ENCODE measurements around the gene ARID3A.

The ARID3A gene

GRCh38 chr19:964761-965694 is 39.2 kb downstream of the ARID3A start:
- DNase-seq (ENCODE audit: low read depth), result no peak

GRCh38 chr19:966485-967088 is 40.8 kb downstream of the ARID3A start:
- no peak for DNase-seq (ENCODE audit: low read depth)

- DNase-seq (ENCODE audit: low read depth), result no peak
These were observed 44.9 kb downstream of the ARID3A start for GRCh38 chr19:970695-971094.

GRCh38 chr19:971795-972194 is 46.0 kb downstream of the ARID3A start:
- no peak for DNase-seq (ENCODE audit: low read depth)

GRCh38 chr19:972281-972680 is 46.4 kb downstream of the ARID3A start:
- no peak for DNase-seq (ENCODE audit: low read depth)

- DNase-seq (ENCODE audit: low read depth), result no peak
These were observed 48.1 kb downstream of the ARID3A start for GRCh38 chr19:973726-974563.

- no peak for DNase-seq (ENCODE audit: low read depth)
These were observed 48.9 kb downstream of the ARID3A start for GRCh38 chr19:974564-975257.

- no peak for DNase-seq (ENCODE audit: low read depth)
These were observed 50.6 kb downstream of the ARID3A start for GRCh38 chr19:976476-976875.

- DNase-seq (ENCODE audit: low read depth), result no peak
These were observed 51.2 kb downstream of the ARID3A start for GRCh38 chr19:977058-977464.

GRCh38 chr19:979318-979741 is 53.5 kb downstream of the ARID3A start:
- DNase-seq (ENCODE audit: low read depth), result no peak

GRCh38 chr19:980133-980998 is 54.5 kb downstream of the ARID3A start:
- no peak for DNase-seq (ENCODE audit: low read depth)

GRCh38 chr19:982567-983170 is 56.8 kb downstream of the ARID3A start:
- DNase-seq (ENCODE audit: low read depth), result no peak

GRCh38 chr19:984165-984967 is 58.5 kb downstream of the ARID3A start, which contains the start of gene WDR18:
Gene WDR18 (plus strand): TSS chr19:984345. CDS start chr19:984354, 9 bp downstream.
- no peak for DNase-seq (ENCODE audit: low read depth)

GRCh38 chr19:986083-986482 is 60.2 kb downstream of the ARID3A start:
- DNase-seq (ENCODE audit: low read depth), result no peak

- DNase-seq (ENCODE audit: low read depth), result no peak
These were observed 62.2 kb downstream of the ARID3A start for GRCh38 chr19:988081-988480.

- DNase-seq (ENCODE audit: low read depth), result no peak
These were observed 62.7 kb downstream of the ARID3A start for GRCh38 chr19:988510-988909.

- no peak for DNase-seq (ENCODE audit: low read depth)
These were observed 63.7 kb downstream of the ARID3A start for GRCh38 chr19:989381-990081.

- DNase-seq (ENCODE audit: low read depth), result no peak
These were observed 64.3 kb downstream of the ARID3A start for GRCh38 chr19:990119-990571.

- DNase-seq (ENCODE audit: low read depth), result no peak
These were observed 64.9 kb downstream of the ARID3A start for GRCh38 chr19:990746-991145.

Measured in non-pigmented ciliary epithelial cell (primary cell).